ENCODE measurements around the gene ANKS1B. TPM values are rescaled to one million over a fixed set of nuclear protein-coding genes. Genes with fewer than 3 reads are reported as not detected.

ANKS1B gene
- total and polyA plus RNA-seq, 7 donors = 1.0 to 57.3 (median 30.1) TPM; not detected in 1

- 42 to 72% methylated on average over 1 of the region's 1 CpG for WGBS, 2 donors
- no peak overlapping the region for H3K4me3 ChIP-seq
- H3K9me3 ChIP-seq = no peaks in the 10 kb centered on the region
- intact Hi-C loops (cut with DNase I) = no loop called here
- H3K36me3 ChIP-seq = no peaks in the 10 kb centered on the region
- no peak for DNase-seq
- no peaks in the 10 kb centered on the region for H3K4me1 ChIP-seq
- TF ChIP-seq, protein P1, sequence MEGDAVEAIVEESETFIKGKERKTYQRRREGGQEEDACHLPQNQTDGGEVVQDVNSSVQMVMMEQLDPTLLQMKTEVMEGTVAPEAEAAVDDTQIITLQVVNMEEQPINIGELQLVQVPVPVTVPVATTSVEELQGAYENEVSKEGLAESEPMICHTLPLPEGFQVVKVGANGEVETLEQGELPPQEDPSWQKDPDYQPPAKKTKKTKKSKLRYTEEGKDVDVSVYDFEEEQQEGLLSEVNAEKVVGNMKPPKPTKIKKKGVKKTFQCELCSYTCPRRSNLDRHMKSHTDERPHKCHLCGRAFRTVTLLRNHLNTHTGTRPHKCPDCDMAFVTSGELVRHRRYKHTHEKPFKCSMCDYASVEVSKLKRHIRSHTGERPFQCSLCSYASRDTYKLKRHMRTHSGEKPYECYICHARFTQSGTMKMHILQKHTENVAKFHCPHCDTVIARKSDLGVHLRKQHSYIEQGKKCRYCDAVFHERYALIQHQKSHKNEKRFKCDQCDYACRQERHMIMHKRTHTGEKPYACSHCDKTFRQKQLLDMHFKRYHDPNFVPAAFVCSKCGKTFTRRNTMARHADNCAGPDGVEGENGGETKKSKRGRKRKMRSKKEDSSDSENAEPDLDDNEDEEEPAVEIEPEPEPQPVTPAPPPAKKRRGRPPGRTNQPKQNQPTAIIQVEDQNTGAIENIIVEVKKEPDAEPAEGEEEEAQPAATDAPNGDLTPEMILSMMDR (IDR thresholded peaks at IDR 0.05) = no peak
- TF ChIP-seq POLR2AphosphoS5 (IDR thresholded peaks at IDR 0.05) (no peak), POLR2A (IDR thresholded peaks at IDR 0.05) (no peak), EP300 (IDR thresholded peaks at IDR 0.05) (no peak)
- no peak overlapping the region for H3K27ac ChIP-seq
- no peaks in the 10 kb centered on the region for H3K27me3 ChIP-seq
Observed at GRCh38 chr12:99833397-99833796, 151.3 kb downstream of the ANKS1B start.

- no peak for TF ChIP-seq EP300 (IDR thresholded peaks at IDR 0.05)
- TF ChIP-seq POLR2AphosphoS5 (IDR thresholded peaks at IDR 0.05) = peak in 2 of 4 donors; percentile 7 to 8
- TF ChIP-seq, protein P1 (IDR thresholded peaks at IDR 0.05) = no peak
- TF ChIP-seq POLR2A (IDR thresholded peaks at IDR 0.05) = no peak
- H3K27me3 ChIP-seq = no peaks in the 10 kb centered on the region
- WGBS, 2 donors = 75 to 76% methylated on average over 8 of the region's 8 CpGs
- DNase-seq = no peak
- H3K9me3 ChIP-seq = no peaks in the 10 kb centered on the region
- H3K27ac ChIP-seq = peak overlapping the region in 3 of 4 donors; percentile 47 to 58 (median 55)
- H3K36me3 ChIP-seq = no peaks in the 10 kb centered on the region
- H3K4me1 ChIP-seq = peaks cover 0 to 14% (median 7%) of the 10 kb centered on the region in 4 donors
- intact Hi-C loops (cut with DNase I) = loop anchor here (5.0 kb wide), 1 partner anchor 87 kb away; no protein-coding TSS in a partner anchor
- peak overlapping the region in 3 of 4 donors; percentile 25 to 29 (median 27) for H3K4me3 ChIP-seq
Observed at GRCh38 chr12:99824900-99825542, 159.7 kb downstream of the ANKS1B start.

GRCh38 chr12:99822273-99822672 is 162.5 kb downstream of the ANKS1B start:
- Histone ChIP-seq H3K9me3 (no peaks in the 10 kb centered on the region), H3K27me3 (no peaks in the 10 kb centered on the region), H3K36me3 (no peaks in the 10 kb centered on the region), H3K4me3 (no peak overlapping the region), H3K4me1 (peaks cover 0 to 14% (median 7%) of the 10 kb centered on the region in 4 donors), H3K27ac (no peak overlapping the region)
- intact Hi-C loops (cut with DNase I) = no loop called here
- TF ChIP-seq EP300 (IDR thresholded peaks at IDR 0.05) (no peak), POLR2A (IDR thresholded peaks at IDR 0.05) (no peak), POLR2AphosphoS5 (IDR thresholded peaks at IDR 0.05) (no peak)
- TF ChIP-seq, protein P1 (IDR thresholded peaks at IDR 0.05) = no peak
- DNase-seq = no peak

DNA sequence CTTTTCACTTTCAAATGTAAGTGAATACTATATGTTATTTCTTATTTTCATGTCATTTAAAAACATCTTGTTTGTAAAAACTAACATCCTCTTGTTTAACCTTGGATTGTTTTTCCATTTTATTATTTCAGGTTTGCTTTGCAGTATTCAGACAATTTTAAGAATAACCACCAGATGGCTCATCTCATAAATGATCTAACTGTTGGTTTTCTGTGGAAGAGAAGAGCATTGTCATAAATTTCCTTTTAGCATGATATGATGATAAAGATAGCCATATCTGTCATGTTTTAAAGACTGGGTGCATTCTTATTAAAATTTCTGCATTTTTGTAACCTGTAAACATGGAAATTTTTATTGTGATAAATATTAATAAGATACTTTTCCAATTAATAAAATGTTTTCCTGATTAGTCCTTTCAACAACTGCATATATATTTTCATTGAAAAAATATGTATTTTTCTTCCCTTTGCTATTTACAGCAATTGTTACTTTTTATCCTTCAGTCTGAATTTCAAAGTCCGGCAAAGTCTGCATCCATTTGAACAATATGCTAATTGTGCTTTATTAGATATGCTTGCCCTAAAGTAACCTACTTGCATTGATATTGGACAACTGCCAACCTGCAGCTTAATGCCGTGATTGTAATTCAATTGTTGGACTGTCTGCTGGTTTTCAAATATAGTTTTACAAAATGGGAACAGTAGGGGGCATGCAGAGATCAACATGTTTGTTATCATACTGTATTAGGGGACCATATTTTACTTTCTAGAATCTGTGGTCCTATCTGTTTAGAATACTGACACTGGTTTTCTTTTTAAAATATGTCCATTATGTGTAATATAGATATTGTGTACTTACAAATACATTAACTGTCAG is 173.8 kb downstream of the ANKS1B start:
- no peak for DNase-seq
- Histone ChIP-seq H3K4me1 (peaks cover 0 to 7% (median 4%) of the 10 kb centered on the region in 4 donors), H3K27me3 (no peaks in the 10 kb centered on the region), H3K27ac (no peak overlapping the region), H3K9me3 (no peaks in the 10 kb centered on the region), H3K4me3 (no peak overlapping the region), H3K36me3 (peaks cover 0 to 4% (median 0%) of the 10 kb centered on the region in 4 donors)
- 14 to 37% methylated on average over 2 of the region's 2 CpGs for WGBS, 2 donors
- TF ChIP-seq POLR2AphosphoS5 (IDR thresholded peaks at IDR 0.05) = no peak
- TF ChIP-seq, protein P1 (IDR thresholded peaks at IDR 0.05) = peak; percentile 18 to 52 (median 44)
- intact Hi-C loops (cut with DNase I) = loop anchor here (1.0 kb wide), 1 partner anchor 173 kb away; the partner anchor contains the start of gene ANKS1B
